Mesothelial cell of epicardium (in vitro differentiated cells): ENCODE results near the gene POLR3F. TPM values are rescaled to one million over a fixed set of nuclear protein-coding genes. Genes with fewer than 3 reads are reported as not detected.
A peak's percentile ranks its signal among the peaks of the same experiment; 100 is the strongest.

Experiments
- DNase-seq, 2 experiments: peaks; one replicate each; pipeline ENCODE4 v3.0.0; 2021; ENCODE audit warnings: low spot score in 2 of 2; ENCODE audit not compliant: unreplicated experiment in 2 of 2
- H3K27ac Mint-ChIP-seq: 2 replicates; pipeline ENCODE4 v1.8.0; 2021; ENCODE audit warnings: mixed read lengths
- H3K27me3 Mint-ChIP-seq: 2 replicates; pipeline ENCODE4 v1.8.0; 2021; ENCODE audit warnings: low read depth, mixed read lengths
- H3K36me3 Mint-ChIP-seq: 2 replicates; pipeline ENCODE4 v1.8.0; 2021; ENCODE audit warnings: mixed read lengths
- H3K4me1 Mint-ChIP-seq: 2 replicates; pipeline ENCODE4 v1.8.0; 2021; ENCODE audit warnings: mixed read lengths
- H3K4me3 Mint-ChIP-seq: 2 replicates; pipeline ENCODE4 v1.8.0; 2021; ENCODE audit warnings: mild to moderate bottlenecking, moderate library complexity, mixed read lengths
- H3K9me3 Mint-ChIP-seq: 2 replicates; pipeline ENCODE4 v1.8.0; 2021; ENCODE audit warnings: mixed read lengths
- total RNA-seq: library from RNA; stranded (reverse); gene quantifications from 3 replicates; pipeline ENCODE4 v1.2.1, GENCODE V29; 2021
- TF ChIP-seq, protein P1 (sequence below): fragments of 200-600 bp; sonication (generic); IDR thresholded peaks from one replicate; pipeline ENCODE4 v1.5.0; 2021; ENCODE audit warnings: antibody characterized with exemption; ENCODE audit not compliant: unreplicated experiment

The POLR3F gene
- total RNA-seq, 1 donor from 2014 or later = 12.2 TPM

DNA sequence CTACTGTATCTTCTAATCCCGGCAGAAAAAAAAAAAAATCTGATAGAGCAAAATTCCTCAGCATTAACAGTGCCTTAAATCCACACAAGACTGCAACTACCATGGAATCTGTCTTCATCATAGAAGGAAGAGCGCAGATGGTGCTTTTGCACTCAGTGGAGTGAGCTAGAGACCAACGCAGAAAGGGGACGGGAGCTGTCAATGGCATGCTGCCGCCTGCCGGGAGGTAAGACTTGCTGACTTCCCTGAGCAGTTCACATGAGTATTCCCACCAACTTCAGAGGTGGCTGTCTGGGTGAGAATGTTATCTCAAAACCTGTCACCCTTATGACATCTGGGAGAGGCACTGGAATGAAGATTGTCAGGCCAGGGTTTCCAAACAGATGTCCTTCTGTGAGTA lies 36.0 kb upstream of the POLR3F start:
- H3K4me1 Mint-ChIP-seq = peaks cover 9% of the 10 kb centered on the region
- H3K4me3 Mint-ChIP-seq = no peak overlapping the region
- H3K9me3 Mint-ChIP-seq = no peaks in the 10 kb centered on the region
- H3K36me3 Mint-ChIP-seq = no peaks in the 10 kb centered on the region
- no peaks in the 10 kb centered on the region for H3K27me3 Mint-ChIP-seq
- no peak overlapping the region for H3K27ac Mint-ChIP-seq
- DNase-seq = no peak
- TF ChIP-seq, protein P1, sequence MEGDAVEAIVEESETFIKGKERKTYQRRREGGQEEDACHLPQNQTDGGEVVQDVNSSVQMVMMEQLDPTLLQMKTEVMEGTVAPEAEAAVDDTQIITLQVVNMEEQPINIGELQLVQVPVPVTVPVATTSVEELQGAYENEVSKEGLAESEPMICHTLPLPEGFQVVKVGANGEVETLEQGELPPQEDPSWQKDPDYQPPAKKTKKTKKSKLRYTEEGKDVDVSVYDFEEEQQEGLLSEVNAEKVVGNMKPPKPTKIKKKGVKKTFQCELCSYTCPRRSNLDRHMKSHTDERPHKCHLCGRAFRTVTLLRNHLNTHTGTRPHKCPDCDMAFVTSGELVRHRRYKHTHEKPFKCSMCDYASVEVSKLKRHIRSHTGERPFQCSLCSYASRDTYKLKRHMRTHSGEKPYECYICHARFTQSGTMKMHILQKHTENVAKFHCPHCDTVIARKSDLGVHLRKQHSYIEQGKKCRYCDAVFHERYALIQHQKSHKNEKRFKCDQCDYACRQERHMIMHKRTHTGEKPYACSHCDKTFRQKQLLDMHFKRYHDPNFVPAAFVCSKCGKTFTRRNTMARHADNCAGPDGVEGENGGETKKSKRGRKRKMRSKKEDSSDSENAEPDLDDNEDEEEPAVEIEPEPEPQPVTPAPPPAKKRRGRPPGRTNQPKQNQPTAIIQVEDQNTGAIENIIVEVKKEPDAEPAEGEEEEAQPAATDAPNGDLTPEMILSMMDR = no peak

DNA sequence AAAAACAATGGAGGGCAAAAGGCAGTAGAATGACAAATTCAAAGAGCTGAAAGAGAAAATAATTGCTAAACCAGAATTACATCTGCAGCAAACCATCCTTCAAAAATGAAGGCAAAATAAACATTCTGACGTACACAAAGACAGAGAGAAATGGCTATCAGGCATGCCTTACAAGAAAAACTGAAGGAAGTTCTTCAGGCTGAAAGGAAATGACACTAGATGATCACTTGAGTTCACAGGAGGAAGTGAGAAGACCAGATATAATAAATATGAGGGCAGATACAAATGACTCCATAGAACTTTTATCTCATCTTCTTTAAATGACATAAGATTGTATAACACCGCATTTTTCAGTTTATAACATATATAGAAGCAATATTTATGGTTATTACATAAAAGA lies 30.3 kb upstream of the POLR3F start:
- Mint-ChIP-seq H3K9me3 (peaks cover 4% of the 10 kb centered on the region), H3K27ac (no peak overlapping the region), H3K4me1 (no peaks in the 10 kb centered on the region), H3K27me3 (no peaks in the 10 kb centered on the region), H3K4me3 (no peak overlapping the region), H3K36me3 (peaks cover 2% of the 10 kb centered on the region)
- TF ChIP-seq, protein P1 = no peak
- DNase-seq = no peak

DNA sequence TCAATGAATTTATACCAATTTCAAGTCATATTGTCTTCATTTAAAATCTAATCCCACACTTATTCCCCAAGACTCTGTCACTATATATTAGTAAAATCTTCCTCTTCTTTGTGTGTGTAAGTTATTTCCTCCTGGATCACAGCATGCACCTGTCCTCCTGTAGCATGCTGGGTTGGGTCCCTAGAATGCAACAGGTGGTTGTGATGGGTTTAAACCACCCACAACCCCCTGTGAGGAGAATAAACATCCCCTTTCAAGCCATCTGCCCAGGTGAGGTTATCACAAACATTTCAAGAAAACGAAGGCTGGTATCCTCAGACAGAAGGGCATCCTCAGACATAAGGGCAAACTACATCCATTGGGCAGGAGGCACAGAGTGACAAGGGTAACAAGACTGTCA lies 26.8 kb upstream of the POLR3F start:
- Mint-ChIP-seq H3K36me3 (peaks cover 2% of the 10 kb centered on the region), H3K9me3 (peaks cover 4% of the 10 kb centered on the region), H3K27me3 (no peaks in the 10 kb centered on the region), H3K4me1 (peaks cover 11% of the 10 kb centered on the region), H3K27ac (no peak overlapping the region), H3K4me3 (no peak overlapping the region)
- TF ChIP-seq, protein P1 = no peak
- DNase-seq = no peak

DNA sequence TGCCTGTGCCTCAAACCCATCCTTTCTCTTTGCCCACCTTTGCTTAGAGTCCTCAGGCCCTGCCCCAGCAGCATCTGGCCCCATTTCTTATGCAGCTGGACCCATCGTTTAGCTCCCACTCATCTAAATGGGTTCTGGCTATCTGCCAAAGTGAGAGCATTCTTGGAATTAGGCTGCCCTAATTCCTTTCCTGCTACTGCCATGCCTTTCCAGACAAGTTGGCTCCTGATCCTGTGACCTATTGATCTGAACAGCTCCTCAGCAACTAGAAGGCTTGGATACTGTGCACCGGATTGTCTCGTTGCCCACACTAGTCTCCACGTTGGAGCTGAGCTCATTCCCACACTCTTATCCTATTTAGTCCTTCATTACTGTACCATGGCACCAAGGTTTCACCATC lies 23.3 kb upstream of the POLR3F start:
- Mint-ChIP-seq H3K27me3 (no peaks in the 10 kb centered on the region), H3K4me1 (peaks cover 11% of the 10 kb centered on the region), H3K36me3 (peaks cover 5% of the 10 kb centered on the region), H3K27ac (peak overlapping the region; percentile 51), H3K4me3 (no peak overlapping the region), H3K9me3 (no peaks in the 10 kb centered on the region)
- TF ChIP-seq, protein P1 = no peak
- no peak for DNase-seq

DNA sequence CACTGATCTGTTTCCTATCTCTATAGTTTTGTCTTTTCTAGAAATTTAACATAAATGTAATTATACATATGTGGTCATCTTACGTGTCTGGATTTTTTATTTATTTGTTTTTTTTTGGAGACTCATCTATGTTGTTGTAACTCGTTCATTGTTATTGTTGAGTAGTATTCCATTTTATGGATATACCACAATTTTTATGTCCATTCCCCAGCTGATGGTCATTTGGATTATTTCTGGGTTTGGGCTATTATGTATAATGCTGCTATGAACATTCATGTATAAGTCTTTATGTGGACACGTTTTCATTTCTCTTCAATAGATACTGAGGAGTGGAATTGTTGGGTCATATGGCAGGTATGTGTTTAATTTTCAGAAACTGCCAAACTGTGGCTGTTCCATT lies 10.6 kb upstream of the POLR3F start:
- TF ChIP-seq, protein P1 = no peak
- Mint-ChIP-seq H3K36me3 (no peaks in the 10 kb centered on the region), H3K4me3 (no peak overlapping the region), H3K9me3 (peaks cover 17% of the 10 kb centered on the region), H3K4me1 (no peaks in the 10 kb centered on the region), H3K27me3 (no peaks in the 10 kb centered on the region), H3K27ac (no peak overlapping the region)
- no peak for DNase-seq
